VCaP (cell line): Measurements from ENCODE around the gene LPP.

Experiments used
- H3K27ac ChIP-seq: fragments of 450-650 bp; 2 replicates; pipeline ENCODE4 v1.5.1; 2017
- CTCF ChIP-seq: fragments of 450-650 bp; conservative IDR thresholded peaks from 2 replicates; pipeline ENCODE4 v1.5.1; 2017; ENCODE audit warnings: mild to moderate bottlenecking, moderate library complexity

LPP gene

GRCh38 chr3:188205992-188206416 lies 52.0 kb downstream of the LPP start:
- H3K27ac ChIP-seq, result peak overlapping the region; percentile 86
- TF ChIP-seq CTCF, result no peak

GRCh38 chr3:188206787-188207186 lies 52.8 kb downstream of the LPP start:
- peak overlapping the region; percentile 86 for H3K27ac ChIP-seq
- TF ChIP-seq CTCF, result no peak

- no peak for TF ChIP-seq CTCF
- H3K27ac ChIP-seq, result peak overlapping the region; percentile 86
These were observed 54.1 kb downstream of the LPP start for GRCh38 chr3:188207941-188208515.

- H3K27ac ChIP-seq, result peak overlapping the region; percentile 86
- no peak for TF ChIP-seq CTCF
These were observed 54.6 kb downstream of the LPP start for GRCh38 chr3:188208516-188208981.

- peak overlapping the region; percentile 86; the same call in 1 of the 2 replicates for H3K27ac ChIP-seq
- no peak for TF ChIP-seq CTCF
These were observed 55.1 kb downstream of the LPP start for GRCh38 chr3:188209034-188209433.

- H3K27ac ChIP-seq, result peak overlapping the region; percentile 77
- no peak for TF ChIP-seq CTCF
These were observed 55.8 kb downstream of the LPP start for GRCh38 chr3:188209740-188210139.

GRCh38 chr3:188211476-188211875 lies 57.5 kb downstream of the LPP start:
- no peak for TF ChIP-seq CTCF
- peak overlapping the region; percentile 77 for H3K27ac ChIP-seq
